Astrocyte (in vitro differentiated cells and primary cell): ENCODE data around the gene POLR3GL. TPM values are rescaled to one million over a fixed set of nuclear protein-coding genes. Genes with fewer than 3 reads are reported as not detected.
A peak's percentile ranks its signal among the peaks of the same experiment; 100 is the strongest.

Experiments
- DNase-seq: peaks from one replicate; pipeline ENCODE4 v3.0.0-alpha.2; 2010; ENCODE audit warnings: low read depth
- FAIRE-seq: peaks from 2 replicates; lab custom pipeline; 2011; peaks lifted over from hg19 to GRCh38; lab: Jason Lieb, UNC
- H2AFZ ChIP-seq: 2 replicates; pipeline ENCODE4 v1.6.0; 2012; ENCODE audit warnings: low read depth, low read length, inconsistent platforms
- H3K27ac ChIP-seq: 2 replicates; pipeline ENCODE4 v1.5.1; 2011; ENCODE audit warnings: low read depth, low read length, inconsistent platforms
- H3K27me3 ChIP-seq: 2 replicates; pipeline ENCODE4 v1.6.0; 2011; ENCODE audit warnings: low read length, inconsistent platforms; ENCODE audit not compliant: insufficient read depth
- H3K36me3 ChIP-seq: 2 replicates; pipeline ENCODE4 v1.5.1; 2011; ENCODE audit warnings: low read length, inconsistent platforms; ENCODE audit not compliant: insufficient read depth
- H3K4me1 ChIP-seq: 2 replicates; pipeline ENCODE4 v1.5.1; 2011; ENCODE audit warnings: low read length, inconsistent platforms; ENCODE audit not compliant: insufficient read depth
- H3K4me2 ChIP-seq: 2 replicates; pipeline ENCODE4 v1.6.0; 2012; ENCODE audit warnings: low read length, inconsistent platforms
- H3K4me3 ChIP-seq: 2 replicates; pipeline ENCODE4 v1.5.1; 2011; ENCODE audit warnings: low read depth, mild to moderate bottlenecking, low read length, inconsistent platforms; ENCODE audit not compliant: insufficient read depth
- H3K79me2 ChIP-seq: 2 replicates; pipeline ENCODE4 v1.6.0; 2012; ENCODE audit warnings: mild to moderate bottlenecking, low read length, inconsistent platforms; ENCODE audit not compliant: insufficient read depth
- H3K9ac ChIP-seq: 2 replicates; pipeline ENCODE4 v1.6.0; 2012; ENCODE audit warnings: mild to moderate bottlenecking, low read length, inconsistent platforms
- H3K9me3 ChIP-seq: 2 replicates; pipeline ENCODE4 v1.5.1; 2012; ENCODE audit warnings: low read depth, mild to moderate bottlenecking, low read length, inconsistent platforms; ENCODE audit not compliant: insufficient read depth
- H4K20me1 ChIP-seq: 2 replicates; pipeline ENCODE4 v1.6.0; 2012; ENCODE audit warnings: low read length, inconsistent platforms; ENCODE audit not compliant: insufficient read depth
- H3K27ac Mint-ChIP-seq: one replicate; pipeline ENCODE4 v1.8.0; 2021; ENCODE audit warnings: mild to moderate bottlenecking, mixed read lengths; ENCODE audit not compliant: unreplicated experiment
- H3K27me3 Mint-ChIP-seq: one replicate; pipeline ENCODE4 v1.8.0; 2021; ENCODE audit warnings: low read depth, mixed read lengths; ENCODE audit not compliant: unreplicated experiment
- H3K36me3 Mint-ChIP-seq: one replicate; pipeline ENCODE4 v1.8.0; 2021; ENCODE audit warnings: low read depth, mixed read lengths; ENCODE audit not compliant: unreplicated experiment
- H3K4me1 Mint-ChIP-seq: one replicate; pipeline ENCODE4 v1.8.0; 2021; ENCODE audit warnings: low read depth, mixed read lengths; ENCODE audit not compliant: unreplicated experiment
- H3K4me3 Mint-ChIP-seq: one replicate; pipeline ENCODE4 v1.8.0; 2021; ENCODE audit warnings: mild to moderate bottlenecking, moderate library complexity, mixed read lengths; ENCODE audit not compliant: unreplicated experiment
- H3K9me3 Mint-ChIP-seq: one replicate; pipeline ENCODE4 v1.8.0; 2021; ENCODE audit warnings: mild to moderate bottlenecking, mixed read lengths; ENCODE audit not compliant: unreplicated experiment
- EZH2 ChIP-seq: IDR thresholded peaks from 2 replicates; pipeline ENCODE4 v1.6.1; 2012; ENCODE audit warnings: mild to moderate bottlenecking, low read length, inconsistent platforms; ENCODE audit not compliant: insufficient read depth
- total RNA-seq: library from RNA; stranded (reverse); gene quantifications from 2 replicates; pipeline ENCODE4 v1.2.1, GENCODE V29; 2021
- TF ChIP-seq, protein P1 (sequence below): IDR thresholded peaks from 2 replicates; pipeline ENCODE4 v1.5.1; 2011; ENCODE audit warnings: low read depth, mild to moderate bottlenecking, inconsistent platforms, low read length, moderate library complexity; ENCODE audit not compliant: insufficient read depth

Gene POLR3GL
- total RNA-seq, 1 donor from 2014 or later: 20.5 TPM

DNA sequence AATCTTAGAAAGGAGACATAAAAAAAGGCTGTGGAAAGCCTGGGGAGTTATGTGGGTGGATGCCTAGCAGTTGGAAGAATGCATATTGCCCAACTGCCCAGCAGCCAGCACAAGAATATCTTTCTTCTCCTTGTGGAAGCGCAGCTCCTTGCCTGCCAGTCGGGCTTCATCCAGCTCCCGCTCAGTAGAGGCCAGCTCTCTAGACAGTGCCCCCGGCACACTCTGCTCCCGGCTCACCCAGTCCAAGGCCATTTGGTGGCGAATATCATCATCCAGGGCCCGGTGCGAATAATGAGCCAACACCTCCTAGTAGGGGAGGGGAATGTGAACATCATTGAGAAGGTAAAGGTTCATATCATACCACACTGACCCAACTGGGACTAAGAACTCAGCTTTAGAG lies 28.2 kb upstream of the POLR3GL start:
- Mint-ChIP-seq H3K4me3 (no peak overlapping the region), H3K4me1 (peaks cover 3% of the 10 kb centered on the region), H3K27ac (no peak overlapping the region), H3K36me3 (peaks cover 8% of the 10 kb centered on the region), H3K27me3 (no peaks in the 10 kb centered on the region), H3K9me3 (no peaks in the 10 kb centered on the region)
- FAIRE-seq (no peak), DNase-seq (no peak)
- no peak overlapping the region for H2AFZ ChIP-seq
- H3K79me2 ChIP-seq: no peaks in the 10 kb centered on the region
- H3K9ac ChIP-seq: no peak overlapping the region
- no peaks in the 10 kb centered on the region for H3K4me1 ChIP-seq
- no peak overlapping the region for H3K4me2 ChIP-seq
- peaks cover 15% of the 10 kb centered on the region for H3K36me3 ChIP-seq
- no peak overlapping the region for H3K4me3 ChIP-seq
- no peaks in the 10 kb centered on the region for H4K20me1 ChIP-seq
- no peak overlapping the region for H3K27ac ChIP-seq
- H3K27me3 ChIP-seq: no peaks in the 10 kb centered on the region
- TF ChIP-seq, protein P1, sequence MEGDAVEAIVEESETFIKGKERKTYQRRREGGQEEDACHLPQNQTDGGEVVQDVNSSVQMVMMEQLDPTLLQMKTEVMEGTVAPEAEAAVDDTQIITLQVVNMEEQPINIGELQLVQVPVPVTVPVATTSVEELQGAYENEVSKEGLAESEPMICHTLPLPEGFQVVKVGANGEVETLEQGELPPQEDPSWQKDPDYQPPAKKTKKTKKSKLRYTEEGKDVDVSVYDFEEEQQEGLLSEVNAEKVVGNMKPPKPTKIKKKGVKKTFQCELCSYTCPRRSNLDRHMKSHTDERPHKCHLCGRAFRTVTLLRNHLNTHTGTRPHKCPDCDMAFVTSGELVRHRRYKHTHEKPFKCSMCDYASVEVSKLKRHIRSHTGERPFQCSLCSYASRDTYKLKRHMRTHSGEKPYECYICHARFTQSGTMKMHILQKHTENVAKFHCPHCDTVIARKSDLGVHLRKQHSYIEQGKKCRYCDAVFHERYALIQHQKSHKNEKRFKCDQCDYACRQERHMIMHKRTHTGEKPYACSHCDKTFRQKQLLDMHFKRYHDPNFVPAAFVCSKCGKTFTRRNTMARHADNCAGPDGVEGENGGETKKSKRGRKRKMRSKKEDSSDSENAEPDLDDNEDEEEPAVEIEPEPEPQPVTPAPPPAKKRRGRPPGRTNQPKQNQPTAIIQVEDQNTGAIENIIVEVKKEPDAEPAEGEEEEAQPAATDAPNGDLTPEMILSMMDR: no peak
- no peak for TF ChIP-seq EZH2
- no peaks in the 10 kb centered on the region for H3K9me3 ChIP-seq

GRCh38 chr1:145937436-145937835 lies 27.1 kb upstream of the POLR3GL start:
- Mint-ChIP-seq H3K9me3 (no peaks in the 10 kb centered on the region), H3K36me3 (peaks cover 7% of the 10 kb centered on the region), H3K4me3 (peak overlapping the region; percentile 20), H3K4me1 (peaks cover 3% of the 10 kb centered on the region), H3K27ac (no peak overlapping the region), H3K27me3 (no peaks in the 10 kb centered on the region)
- DNase-seq: no peak
- H3K9me3 ChIP-seq: no peaks in the 10 kb centered on the region
- no peaks in the 10 kb centered on the region for H3K79me2 ChIP-seq
- H3K36me3 ChIP-seq: peaks cover 20% of the 10 kb centered on the region
- no peak overlapping the region for H3K4me3 ChIP-seq
- no peaks in the 10 kb centered on the region for H3K27me3 ChIP-seq
- H2AFZ ChIP-seq: no peak overlapping the region
- no peak overlapping the region for H3K4me2 ChIP-seq
- no peak overlapping the region for H3K9ac ChIP-seq
- H3K27ac ChIP-seq: no peak overlapping the region
- peaks cover 2% of the 10 kb centered on the region for H4K20me1 ChIP-seq
- H3K4me1 ChIP-seq: no peaks in the 10 kb centered on the region
- no peak for FAIRE-seq
- no peak for TF ChIP-seq EZH2
- TF ChIP-seq, protein P1: no peak

GRCh38 chr1:145942405-145942804 lies 22.1 kb upstream of the POLR3GL start:
- H3K79me2 ChIP-seq: peaks cover 9% of the 10 kb centered on the region
- H3K4me2 ChIP-seq: no peak overlapping the region
- no peaks in the 10 kb centered on the region for H3K27me3 ChIP-seq
- no peak overlapping the region for H3K4me3 ChIP-seq
- TF ChIP-seq EZH2: no peak
- TF ChIP-seq, protein P1: no peak
- H2AFZ ChIP-seq: no peak overlapping the region
- Mint-ChIP-seq H3K4me3 (no peak overlapping the region), H3K9me3 (no peaks in the 10 kb centered on the region), H3K27ac (no peak overlapping the region), H3K4me1 (no peaks in the 10 kb centered on the region), H3K36me3 (peaks cover 13% of the 10 kb centered on the region), H3K27me3 (no peaks in the 10 kb centered on the region)
- DNase-seq: no peak
- no peak for FAIRE-seq
- H3K9me3 ChIP-seq: no peaks in the 10 kb centered on the region
- no peak overlapping the region for H3K9ac ChIP-seq
- no peak overlapping the region for H3K27ac ChIP-seq
- peaks cover 19% of the 10 kb centered on the region for H3K36me3 ChIP-seq
- peaks cover 5% of the 10 kb centered on the region for H4K20me1 ChIP-seq
- no peaks in the 10 kb centered on the region for H3K4me1 ChIP-seq
